ENCODE measurements around the gene MR1.

The MR1 gene

DNA sequence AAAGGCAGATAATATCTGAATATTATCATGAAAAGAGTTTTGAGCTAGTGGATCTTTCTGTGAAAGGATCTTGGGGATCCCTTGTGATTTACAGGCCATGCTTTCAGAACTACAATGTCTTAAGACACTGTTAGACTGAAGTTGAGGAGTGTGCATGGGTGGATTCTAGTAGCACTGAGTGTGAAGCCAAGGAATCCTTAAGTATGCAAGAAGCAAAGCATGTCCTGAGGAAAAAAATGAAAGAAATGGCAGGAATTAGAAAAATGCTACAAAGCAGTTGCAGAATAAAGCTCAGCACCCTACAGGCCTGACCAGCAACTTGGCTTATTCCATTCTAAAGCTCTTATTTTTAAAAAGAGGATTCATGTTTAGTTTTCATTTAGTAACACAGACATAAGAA is 23.0 kb upstream of the MR1 start:
- TF ChIP-seq, protein P1, sequence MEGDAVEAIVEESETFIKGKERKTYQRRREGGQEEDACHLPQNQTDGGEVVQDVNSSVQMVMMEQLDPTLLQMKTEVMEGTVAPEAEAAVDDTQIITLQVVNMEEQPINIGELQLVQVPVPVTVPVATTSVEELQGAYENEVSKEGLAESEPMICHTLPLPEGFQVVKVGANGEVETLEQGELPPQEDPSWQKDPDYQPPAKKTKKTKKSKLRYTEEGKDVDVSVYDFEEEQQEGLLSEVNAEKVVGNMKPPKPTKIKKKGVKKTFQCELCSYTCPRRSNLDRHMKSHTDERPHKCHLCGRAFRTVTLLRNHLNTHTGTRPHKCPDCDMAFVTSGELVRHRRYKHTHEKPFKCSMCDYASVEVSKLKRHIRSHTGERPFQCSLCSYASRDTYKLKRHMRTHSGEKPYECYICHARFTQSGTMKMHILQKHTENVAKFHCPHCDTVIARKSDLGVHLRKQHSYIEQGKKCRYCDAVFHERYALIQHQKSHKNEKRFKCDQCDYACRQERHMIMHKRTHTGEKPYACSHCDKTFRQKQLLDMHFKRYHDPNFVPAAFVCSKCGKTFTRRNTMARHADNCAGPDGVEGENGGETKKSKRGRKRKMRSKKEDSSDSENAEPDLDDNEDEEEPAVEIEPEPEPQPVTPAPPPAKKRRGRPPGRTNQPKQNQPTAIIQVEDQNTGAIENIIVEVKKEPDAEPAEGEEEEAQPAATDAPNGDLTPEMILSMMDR (IDR thresholded peaks at IDR 0.05; ENCODE audit: borderline replicate concordance, insufficient read depth, low read depth, low read length), result no peak
- H3K4me3 ChIP-seq (ENCODE audit: low read depth, low read length), result no peak overlapping the region

DNA sequence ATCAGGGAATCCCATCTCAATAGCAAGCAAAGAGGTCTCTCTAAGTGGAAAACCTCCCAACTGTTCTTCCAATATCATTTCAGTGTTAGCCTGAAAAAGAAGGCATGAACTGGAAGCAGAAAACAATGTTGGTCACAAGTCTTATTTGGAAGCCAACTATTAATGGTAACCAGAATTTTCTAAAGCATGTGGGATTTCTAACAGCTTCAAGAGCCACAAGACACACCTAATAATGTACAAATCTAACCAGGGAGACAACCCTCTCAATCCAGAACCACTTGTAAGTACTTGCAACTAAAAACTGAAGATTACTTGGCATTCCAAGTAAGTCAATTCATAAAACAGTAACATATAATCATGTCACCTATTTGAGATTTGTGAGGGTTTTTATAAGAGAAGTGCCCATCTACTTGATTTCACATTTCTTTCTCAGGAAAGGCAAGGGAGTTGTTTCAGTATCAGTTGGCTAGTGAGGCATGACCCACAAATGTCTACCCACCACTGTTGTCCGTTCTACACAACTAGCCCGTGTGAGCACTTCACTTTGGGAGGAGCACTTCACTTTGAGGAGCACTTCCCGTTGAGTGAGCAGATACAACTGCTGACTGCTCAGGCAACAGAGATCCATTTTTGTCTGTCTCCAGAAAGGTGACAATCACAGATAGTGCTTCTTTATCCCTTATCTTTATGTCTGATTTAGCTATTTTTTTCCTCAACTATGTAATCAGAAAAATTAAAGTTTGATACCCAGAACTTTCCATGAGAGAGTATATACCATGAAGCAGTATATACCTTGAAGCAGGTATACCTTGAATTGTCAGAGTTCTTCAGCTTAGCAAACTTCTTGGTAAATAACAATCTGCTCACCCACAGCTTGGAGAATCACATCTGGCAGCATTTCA is 22.2 kb upstream of the MR1 start:
- TF ChIP-seq, protein P1 (IDR thresholded peaks at IDR 0.05; ENCODE audit: borderline replicate concordance, insufficient read depth, low read depth, low read length), result no peak
- H3K4me3 ChIP-seq (ENCODE audit: low read depth, low read length), result no peak overlapping the region

DNA sequence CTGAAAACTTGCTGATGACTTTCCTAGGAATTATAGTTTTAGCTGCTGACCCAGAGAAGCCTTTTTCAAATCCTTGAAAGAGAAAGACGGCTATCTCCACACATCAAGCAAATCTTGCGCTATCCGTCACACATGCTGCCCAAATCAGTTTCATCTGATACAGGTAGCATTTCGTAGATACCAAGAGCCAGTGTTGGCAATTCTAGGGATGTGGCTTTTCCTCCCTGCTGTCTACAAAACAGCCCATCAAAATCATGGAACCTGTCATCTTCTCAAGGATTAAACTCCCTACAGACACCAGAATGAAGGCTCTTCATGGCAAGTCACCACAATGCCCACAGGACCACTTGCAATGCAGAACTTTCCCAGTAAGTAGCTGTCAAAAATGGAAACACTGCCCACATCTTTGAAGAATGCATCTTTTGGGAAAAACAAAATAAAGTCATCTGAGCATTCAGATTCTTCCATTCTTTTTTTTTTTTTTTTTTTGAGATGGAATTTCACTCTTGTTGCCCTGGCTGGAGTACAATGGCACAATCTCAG is 21.5 kb upstream of the MR1 start:
- H3K4me3 ChIP-seq (ENCODE audit: low read depth, low read length), result no peak overlapping the region
- TF ChIP-seq, protein P1 (IDR thresholded peaks at IDR 0.05; ENCODE audit: borderline replicate concordance, insufficient read depth, low read depth, low read length), result no peak

DNA sequence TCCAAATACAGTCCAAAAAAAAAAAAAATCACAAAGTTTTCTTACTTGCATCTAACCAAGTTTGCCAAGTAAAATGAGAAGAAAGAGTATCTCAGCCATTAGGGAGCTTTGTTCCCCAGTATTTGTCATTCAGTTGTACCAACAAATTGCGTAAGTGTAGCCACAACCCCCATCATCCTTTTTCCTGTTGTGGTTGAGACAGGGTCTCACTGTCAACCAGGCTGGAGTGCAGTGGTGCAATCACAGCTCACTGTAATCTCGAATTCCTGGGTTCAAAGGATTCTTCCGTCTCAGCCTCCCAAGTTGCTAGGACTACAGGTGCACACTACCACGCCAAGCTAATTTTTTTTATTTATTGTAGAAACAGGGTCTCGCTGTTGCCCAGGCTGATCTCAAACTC is 20.6 kb upstream of the MR1 start:
- TF ChIP-seq, protein P1 (IDR thresholded peaks at IDR 0.05; ENCODE audit: borderline replicate concordance, insufficient read depth, low read depth, low read length), result no peak
- no peak overlapping the region for H3K4me3 ChIP-seq (ENCODE audit: low read depth, low read length)

DNA sequence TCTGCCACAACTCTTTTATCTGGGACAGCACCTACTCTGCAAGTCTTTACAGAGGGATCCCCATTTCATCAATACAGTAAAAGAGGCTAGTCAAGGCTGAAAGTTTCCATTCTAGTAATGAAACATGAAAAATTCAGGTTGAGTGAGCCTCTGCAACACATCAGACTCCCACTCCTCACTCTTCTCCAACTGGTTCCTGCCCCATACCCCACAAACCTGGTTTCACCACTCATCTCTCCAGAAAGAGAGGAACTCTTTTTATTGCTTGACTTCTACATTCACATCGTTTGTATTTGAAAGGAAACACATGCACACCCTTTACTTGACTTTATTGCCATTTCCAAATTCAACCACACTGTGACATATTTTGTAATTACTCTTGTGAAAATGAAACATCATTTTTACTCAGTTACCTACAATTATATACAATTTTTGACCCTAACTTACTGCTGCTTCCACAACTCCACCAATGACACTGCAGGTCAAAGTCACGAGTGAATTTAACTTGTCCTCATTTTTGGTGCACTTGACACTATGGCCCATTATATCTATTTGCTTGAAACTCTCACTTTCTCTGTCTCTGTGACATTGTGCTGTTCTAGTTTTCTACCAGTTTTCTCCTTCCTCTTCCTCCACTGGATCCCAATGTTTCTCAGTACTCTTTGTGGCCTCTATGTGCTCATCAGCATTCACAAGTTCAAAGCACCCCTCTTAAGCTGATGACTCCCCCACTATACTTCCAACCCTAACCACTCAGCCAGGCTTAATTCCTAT is 19.1 kb upstream of the MR1 start:
- H3K4me3 ChIP-seq (ENCODE audit: low read depth, low read length), result no peak overlapping the region

DNA sequence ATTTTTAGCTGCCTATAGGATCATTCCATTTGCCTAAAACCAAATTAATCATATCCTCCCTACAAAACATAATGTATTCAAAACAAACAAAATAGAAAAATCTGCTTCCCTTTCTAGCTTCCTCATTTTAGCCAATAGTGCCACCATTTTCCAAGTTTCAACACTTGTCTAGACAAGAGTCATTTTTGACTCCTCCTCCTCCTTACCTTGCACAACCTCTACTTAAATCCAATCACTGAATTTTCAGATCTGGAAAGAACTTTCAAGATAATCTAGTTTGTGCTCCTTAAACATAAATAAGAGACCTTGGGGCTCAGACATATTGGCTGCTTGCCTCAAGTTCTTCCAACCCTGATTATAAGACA is 18.6 kb upstream of the MR1 start:
- H3K4me3 ChIP-seq (ENCODE audit: low read depth, low read length), result no peak overlapping the region
- TF ChIP-seq, protein P1 (IDR thresholded peaks at IDR 0.05; ENCODE audit: borderline replicate concordance, insufficient read depth, low read depth, low read length), result no peak

More for the DNA sequence above, 19.1 kb upstream of the MR1 start:
- TF ChIP-seq, protein P1 (IDR thresholded peaks at IDR 0.05; ENCODE audit: borderline replicate concordance, insufficient read depth, low read depth, low read length), result no peak
